ENCODE results near the gene CTDSP2. TPM values are rescaled to one million over a fixed set of nuclear protein-coding genes. Genes with fewer than 3 reads are reported as not detected.
A peak's percentile ranks its signal among the peaks of the same experiment; 100 is the strongest.

Gene CTDSP2
- total and polyA plus RNA-seq, 7 donors: 85.3 to 183 (median 122) TPM

GRCh38 chr12:57886542-57886941, 40.0 kb upstream of the CTDSP2 start:
- 80 to 87% methylated on average over 2 of the region's 2 CpGs for WGBS, 2 donors
- peaks cover 0 to 42% (median 39%) of the 10 kb centered on the region in 4 donors for H3K4me1 ChIP-seq
- H3K9me3 ChIP-seq: no peaks in the 10 kb centered on the region
- H3K27ac ChIP-seq: peak overlapping the region; percentile 29 to 99 (median 76)
- no peaks in the 10 kb centered on the region for H3K36me3 ChIP-seq
- intact Hi-C loops (cut with DNase I): no loop called here
- TF ChIP-seq POLR2AphosphoS5 (IDR thresholded peaks at IDR 0.05) (no peak), POLR2A (IDR thresholded peaks at IDR 0.05) (no peak), EP300 (IDR thresholded peaks at IDR 0.05) (no peak), CTCF (IDR thresholded peaks at IDR 0.05) (no peak)
- DNase-seq: no peak
- H3K27me3 ChIP-seq: no peaks in the 10 kb centered on the region
- no peak overlapping the region for H3K4me3 ChIP-seq

- Histone ChIP-seq H3K9me3 (no peaks in the 10 kb centered on the region), H3K4me1 (peaks cover 0 to 30% (median 28%) of the 10 kb centered on the region in 4 donors), H3K4me3 (no peak overlapping the region), H3K27ac (no peak overlapping the region), H3K36me3 (no peaks in the 10 kb centered on the region), H3K27me3 (no peaks in the 10 kb centered on the region)
- no peak for TF ChIP-seq POLR2AphosphoS5 (IDR thresholded peaks at IDR 0.05)
- TF ChIP-seq EP300 (IDR thresholded peaks at IDR 0.05): no peak
- TF ChIP-seq CTCF (IDR thresholded peaks at IDR 0.05): no peak
- no peak for TF ChIP-seq POLR2A (IDR thresholded peaks at IDR 0.05)
- no peak for DNase-seq
- 97 to 99% methylated on average over 6 of the region's 6 CpGs for WGBS, 2 donors
- intact Hi-C loops (cut with DNase I): no loop called here
Observed at GRCh38 chr12:57885207-57885606, 38.7 kb upstream of the CTDSP2 start.

- intact Hi-C loops (cut with DNase I): no loop called here
- TF ChIP-seq EP300 (IDR thresholded peaks at IDR 0.05): no peak
- TF ChIP-seq POLR2A (IDR thresholded peaks at IDR 0.05): no peak
- no peak for TF ChIP-seq POLR2AphosphoS5 (IDR thresholded peaks at IDR 0.05)
- TF ChIP-seq CTCF (IDR thresholded peaks at IDR 0.05): no peak
- H3K36me3 ChIP-seq: no peaks in the 10 kb centered on the region
- H3K27ac ChIP-seq: no peak overlapping the region
- H3K4me3 ChIP-seq: no peak overlapping the region
- no peak for DNase-seq
- no peaks in the 10 kb centered on the region for H3K9me3 ChIP-seq
- no peaks in the 10 kb centered on the region for H3K27me3 ChIP-seq
- H3K4me1 ChIP-seq: peaks cover 0 to 15% (median 13%) of the 10 kb centered on the region in 4 donors
Observed at GRCh38 chr12:57883700-57884099, 37.2 kb upstream of the CTDSP2 start.

- no peak for DNase-seq
- H3K27me3 ChIP-seq: no peaks in the 10 kb centered on the region
- 24 to 75% methylated on average over 1 of the region's 1 CpG for WGBS, 2 donors
- H3K4me3 ChIP-seq: no peak overlapping the region
- no peaks in the 10 kb centered on the region for H3K9me3 ChIP-seq
- TF ChIP-seq POLR2AphosphoS5 (IDR thresholded peaks at IDR 0.05) (no peak), EP300 (IDR thresholded peaks at IDR 0.05) (no peak), CTCF (IDR thresholded peaks at IDR 0.05) (no peak), POLR2A (IDR thresholded peaks at IDR 0.05) (no peak)
- intact Hi-C loops (cut with DNase I): no loop called here
- peaks cover 0 to 8% (median 7%) of the 10 kb centered on the region in 4 donors for H3K4me1 ChIP-seq
- no peak overlapping the region for H3K27ac ChIP-seq
- H3K36me3 ChIP-seq: no peaks in the 10 kb centered on the region
Observed at GRCh38 chr12:57883057-57883456, 36.5 kb upstream of the CTDSP2 start.

GRCh38 chr12:57882575-57882974, 36.0 kb upstream of the CTDSP2 start:
- peaks cover 0 to 3% (median 2%) of the 10 kb centered on the region in 4 donors for H3K4me1 ChIP-seq
- TF ChIP-seq EP300 (IDR thresholded peaks at IDR 0.05): no peak
- DNase-seq: peak; percentile 11
- no peak overlapping the region for H3K27ac ChIP-seq
- no peak overlapping the region for H3K4me3 ChIP-seq
- no peaks in the 10 kb centered on the region for H3K9me3 ChIP-seq
- H3K36me3 ChIP-seq: no peaks in the 10 kb centered on the region
- intact Hi-C loops (cut with DNase I): no loop called here
- H3K27me3 ChIP-seq: no peaks in the 10 kb centered on the region

Data from sigmoid colon (tissue), 7 donors.